Dendritic cell treated with granulocyte-macrophage colony-stimulating factor and Interleukin-4, amounts not matched to agents 40 ng/mL and 50 ng/mL, for 4 days (primary cell): ENCODE measurements around the gene STAB2.
"Not testable (repeated sequence)": the region's sequence is repeated elsewhere in the genome, so short reads cannot be mapped to it uniquely, and the experiment has no call there.

ENCODE experiments used
- H3K27ac Mint-ChIP-seq: one replicate; pipeline ENCODE4 v1.8.0; 2022; ENCODE audit warnings: mild to moderate bottlenecking, mixed read lengths
- H3K27me3 Mint-ChIP-seq: one replicate; pipeline ENCODE4 v1.8.0; 2022; ENCODE audit warnings: mild to moderate bottlenecking, mixed read lengths
- H3K36me3 Mint-ChIP-seq: one replicate; pipeline ENCODE4 v1.8.0; 2022; ENCODE audit warnings: low read depth, mixed read lengths
- H3K4me1 Mint-ChIP-seq: one replicate; pipeline ENCODE4 v1.8.0; 2022; ENCODE audit warnings: low read depth, mixed read lengths
- H3K4me3 Mint-ChIP-seq: one replicate; pipeline ENCODE4 v1.8.0; 2022; ENCODE audit warnings: mild to moderate bottlenecking, moderate library complexity, mixed read lengths
- H3K9me3 Mint-ChIP-seq: one replicate; pipeline ENCODE4 v1.8.0; 2022; ENCODE audit warnings: mixed read lengths
- intact Hi-C: fragments of 100-400 bp; cut with micrococcal nuclease; formaldehyde crosslinking; loops from one replicate; pipeline ENCODE4 v1.15.0; 2022

The STAB2 gene

GRCh38 chr12:103645202-103645601 is 58.1 kb downstream of the STAB2 start:
- intact Hi-C loops: no loop called here
- no peaks in the 10 kb centered on the region for H3K9me3 Mint-ChIP-seq
- peaks cover 10% of the 10 kb centered on the region for H3K27me3 Mint-ChIP-seq
- no peak overlapping the region for H3K27ac Mint-ChIP-seq
- H3K36me3 Mint-ChIP-seq: no peaks in the 10 kb centered on the region
- no peaks in the 10 kb centered on the region for H3K4me1 Mint-ChIP-seq
- no peak overlapping the region for H3K4me3 Mint-ChIP-seq

DNA sequence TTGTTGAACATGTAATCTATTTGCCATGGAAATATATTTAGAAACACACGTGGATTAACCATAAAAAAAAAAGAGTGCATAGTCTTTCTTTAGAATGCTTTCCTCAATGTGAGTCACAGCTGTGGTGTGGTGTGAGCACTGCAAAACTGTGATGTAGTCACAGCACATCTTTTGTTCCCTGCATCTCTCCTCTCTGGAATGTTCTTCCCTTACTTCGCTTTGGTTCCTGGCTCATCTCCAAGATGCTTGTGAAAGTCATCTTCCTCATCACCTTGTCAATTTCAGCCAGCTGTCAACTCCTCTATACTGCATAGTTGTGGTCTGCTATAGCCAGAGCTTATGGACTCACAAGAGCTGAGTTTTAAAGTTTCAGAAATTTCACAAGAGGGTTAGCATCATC is 60.2 kb downstream of the STAB2 start:
- Mint-ChIP-seq H3K9me3 (no peaks in the 10 kb centered on the region), H3K27ac (no peak overlapping the region), H3K4me1 (no peaks in the 10 kb centered on the region), H3K27me3 (peaks cover 13% of the 10 kb centered on the region), H3K36me3 (no peaks in the 10 kb centered on the region), H3K4me3 (no peak overlapping the region)
- intact Hi-C loops: no loop called here

GRCh38 chr12:103652808-103653207 is 65.7 kb downstream of the STAB2 start:
- intact Hi-C loops: no loop called here
- H3K9me3 Mint-ChIP-seq: peaks cover 8% of the 10 kb centered on the region
- H3K36me3 Mint-ChIP-seq: no peaks in the 10 kb centered on the region
- no peak overlapping the region for H3K27ac Mint-ChIP-seq
- H3K27me3 Mint-ChIP-seq: peaks cover 19% of the 10 kb centered on the region
- H3K4me3 Mint-ChIP-seq: no peak overlapping the region
- no peaks in the 10 kb centered on the region for H3K4me1 Mint-ChIP-seq

DNA sequence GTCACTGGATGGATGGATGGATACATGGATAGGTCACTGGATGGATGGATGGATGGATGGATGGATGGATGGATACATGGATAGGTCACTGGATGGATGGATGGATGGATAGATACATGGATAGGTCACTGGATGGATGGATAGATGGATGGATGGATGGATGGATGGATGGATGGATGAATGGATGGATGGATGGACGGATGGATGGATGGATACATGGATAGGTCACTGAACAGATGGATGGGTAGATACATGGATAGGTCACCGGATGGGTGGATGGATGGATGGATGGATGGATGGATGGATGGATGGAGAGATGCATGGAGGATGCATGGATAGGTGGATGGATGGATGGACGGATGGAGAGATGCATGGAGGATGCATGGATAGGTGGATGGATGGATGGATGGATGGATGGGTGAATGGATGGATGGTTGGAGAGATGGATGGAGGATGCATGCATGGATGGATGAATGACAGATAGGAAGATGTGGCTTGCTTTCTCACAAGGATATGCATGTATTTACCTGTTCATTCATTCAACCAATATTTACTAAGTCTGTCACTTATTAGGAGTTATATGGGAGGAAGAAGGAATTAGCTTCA is 66.6 kb downstream of the STAB2 start:
- intact Hi-C loops, H3K36me3 Mint-ChIP-seq, H3K9me3 Mint-ChIP-seq, H3K4me1 Mint-ChIP-seq, H3K4me3 Mint-ChIP-seq, H3K27ac Mint-ChIP-seq: not testable (repeated sequence)
- peaks cover 18% of the 10 kb centered on the region for H3K27me3 Mint-ChIP-seq

DNA sequence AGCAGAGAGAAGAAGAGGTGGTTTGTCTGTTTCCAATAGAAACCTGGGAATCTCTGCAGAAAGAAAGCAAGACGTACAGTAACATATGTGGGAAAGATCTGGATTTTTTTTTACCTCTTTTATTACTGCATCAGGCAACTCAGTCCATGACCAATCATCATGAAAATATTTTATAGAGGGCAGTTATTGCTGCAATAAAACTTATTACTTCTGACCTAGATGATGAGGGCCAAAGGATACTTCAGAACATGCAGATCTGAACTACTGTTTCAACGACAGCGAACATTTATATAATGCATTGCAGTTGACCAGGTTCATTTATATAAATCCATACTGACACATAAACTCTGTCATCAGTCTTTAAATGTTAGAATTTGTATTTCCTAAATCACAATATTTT is 67.7 kb downstream of the STAB2 start:
- Mint-ChIP-seq H3K4me3 (no peak overlapping the region), H3K36me3 (no peaks in the 10 kb centered on the region), H3K27me3 (peaks cover 20% of the 10 kb centered on the region), H3K9me3 (peaks cover 8% of the 10 kb centered on the region), H3K27ac (no peak overlapping the region), H3K4me1 (no peaks in the 10 kb centered on the region)
- intact Hi-C loops: no loop called here

GRCh38 chr12:103656291-103656690 is 69.2 kb downstream of the STAB2 start:
- intact Hi-C loops: no loop called here
- Mint-ChIP-seq H3K9me3 (peaks cover 8% of the 10 kb centered on the region), H3K27ac (no peak overlapping the region), H3K36me3 (no peaks in the 10 kb centered on the region), H3K27me3 (peaks cover 25% of the 10 kb centered on the region), H3K4me3 (no peak overlapping the region), H3K4me1 (no peaks in the 10 kb centered on the region)

DNA sequence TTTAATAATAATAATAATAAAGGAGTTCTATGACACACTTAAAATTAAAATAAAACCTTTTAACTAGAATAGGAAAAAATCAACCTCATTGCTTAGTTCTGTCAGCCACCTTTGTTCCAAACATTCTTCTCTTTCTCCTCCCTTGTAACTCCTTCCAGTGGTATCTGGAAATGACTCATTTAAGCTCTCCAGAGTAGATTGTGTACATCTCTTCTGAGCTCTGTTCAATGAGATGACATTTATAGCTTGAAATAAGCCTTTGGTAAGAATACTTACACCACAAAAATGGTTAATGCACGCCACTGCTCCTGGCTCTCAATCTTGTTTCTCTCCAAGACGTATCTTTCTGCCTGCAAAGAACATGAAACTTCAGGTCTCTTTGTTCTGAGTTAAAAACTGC is 70.3 kb downstream of the STAB2 start:
- peaks cover 29% of the 10 kb centered on the region for H3K27me3 Mint-ChIP-seq
- H3K9me3 Mint-ChIP-seq: peaks cover 8% of the 10 kb centered on the region
- no peak overlapping the region for H3K4me3 Mint-ChIP-seq
- H3K36me3 Mint-ChIP-seq: no peaks in the 10 kb centered on the region
- H3K27ac Mint-ChIP-seq: no peak overlapping the region
- intact Hi-C loops: no loop called here
- no peaks in the 10 kb centered on the region for H3K4me1 Mint-ChIP-seq

- Mint-ChIP-seq H3K4me3 (no peak overlapping the region), H3K36me3 (no peaks in the 10 kb centered on the region), H3K4me1 (no peaks in the 10 kb centered on the region), H3K9me3 (no peaks in the 10 kb centered on the region), H3K27me3 (peaks cover 29% of the 10 kb centered on the region), H3K27ac (no peak overlapping the region)
- intact Hi-C loops: no loop called here
These were observed 77.6 kb downstream of the STAB2 start for GRCh38 chr12:103664626-103665025.

- H3K36me3 Mint-ChIP-seq: no peaks in the 10 kb centered on the region
- no peaks in the 10 kb centered on the region for H3K4me1 Mint-ChIP-seq
- H3K9me3 Mint-ChIP-seq: no peaks in the 10 kb centered on the region
- H3K4me3 Mint-ChIP-seq: no peak overlapping the region
- intact Hi-C loops: no loop called here
- no peak overlapping the region for H3K27ac Mint-ChIP-seq
- H3K27me3 Mint-ChIP-seq: peaks cover 20% of the 10 kb centered on the region
These were observed 78.9 kb downstream of the STAB2 start for GRCh38 chr12:103665971-103666370.

DNA sequence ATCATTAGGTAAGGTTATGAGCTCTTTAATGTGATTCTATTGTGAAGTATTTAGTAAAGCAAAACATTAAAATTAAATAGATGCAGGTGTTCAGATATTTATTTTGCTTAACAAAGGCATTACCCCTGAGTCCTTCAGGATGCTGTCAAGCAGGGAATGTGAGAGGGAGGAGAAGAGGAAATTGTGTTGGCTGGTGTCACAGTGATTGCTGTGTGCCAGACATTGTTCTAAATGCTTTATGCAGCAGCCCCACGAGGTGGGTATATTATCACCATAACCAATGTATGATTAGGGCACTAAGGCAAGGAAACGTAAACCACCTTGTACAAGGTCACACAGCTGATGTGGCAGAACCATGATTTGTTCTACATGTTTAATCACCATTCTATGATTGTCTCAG is 80.1 kb downstream of the STAB2 start:
- intact Hi-C loops: no loop called here
- no peaks in the 10 kb centered on the region for H3K36me3 Mint-ChIP-seq
- peaks cover 16% of the 10 kb centered on the region for H3K27me3 Mint-ChIP-seq
- no peaks in the 10 kb centered on the region for H3K4me1 Mint-ChIP-seq
- H3K4me3 Mint-ChIP-seq: no peak overlapping the region
- H3K9me3 Mint-ChIP-seq: no peaks in the 10 kb centered on the region
- no peak overlapping the region for H3K27ac Mint-ChIP-seq

DNA sequence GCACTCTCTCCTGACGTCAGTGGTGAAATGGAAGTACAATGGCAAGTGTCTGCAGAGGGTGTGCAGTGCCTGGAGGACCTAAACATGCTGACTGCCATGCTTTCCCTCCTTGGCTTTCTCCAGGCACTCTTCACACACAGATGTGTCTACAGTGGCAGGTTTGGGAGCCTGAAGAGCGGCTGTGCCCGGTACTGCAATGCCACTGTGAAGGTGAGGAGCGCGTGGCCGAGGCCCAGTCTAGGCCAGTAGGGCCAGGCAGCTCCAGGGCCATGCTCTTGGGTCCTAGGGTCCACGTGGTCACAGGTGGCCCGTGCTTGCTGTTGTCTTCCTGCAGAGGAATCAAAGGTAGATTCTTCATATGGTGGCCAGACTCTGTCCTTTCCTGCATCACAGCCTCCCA is 81.4 kb downstream of the STAB2 start:
- Mint-ChIP-seq H3K4me3 (no peak overlapping the region), H3K4me1 (no peaks in the 10 kb centered on the region), H3K9me3 (no peaks in the 10 kb centered on the region), H3K36me3 (no peaks in the 10 kb centered on the region), H3K27me3 (peaks cover 11% of the 10 kb centered on the region), H3K27ac (no peak overlapping the region)
- intact Hi-C loops: no loop called here

DNA sequence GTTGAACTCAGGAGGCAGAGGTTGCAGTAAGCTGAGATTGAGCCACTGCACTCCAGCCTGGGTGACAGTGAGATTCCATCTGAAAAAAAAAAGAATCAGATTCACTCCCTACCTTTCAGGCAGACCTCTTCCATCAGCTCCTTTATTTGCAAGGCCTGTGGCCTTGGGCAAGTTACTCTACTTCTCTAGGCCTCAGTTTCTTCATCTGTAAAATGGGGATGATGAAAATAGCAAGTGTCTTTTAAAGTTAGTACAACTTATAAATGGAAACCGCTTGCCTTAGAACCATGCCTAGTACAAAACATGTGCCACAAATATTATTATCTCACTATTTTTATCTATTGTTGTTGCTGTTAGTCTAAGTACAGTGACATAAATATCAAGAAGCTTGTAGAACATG is 84.3 kb downstream of the STAB2 start:
- Mint-ChIP-seq H3K4me3 (no peak overlapping the region), H3K36me3 (no peaks in the 10 kb centered on the region)

DNA sequence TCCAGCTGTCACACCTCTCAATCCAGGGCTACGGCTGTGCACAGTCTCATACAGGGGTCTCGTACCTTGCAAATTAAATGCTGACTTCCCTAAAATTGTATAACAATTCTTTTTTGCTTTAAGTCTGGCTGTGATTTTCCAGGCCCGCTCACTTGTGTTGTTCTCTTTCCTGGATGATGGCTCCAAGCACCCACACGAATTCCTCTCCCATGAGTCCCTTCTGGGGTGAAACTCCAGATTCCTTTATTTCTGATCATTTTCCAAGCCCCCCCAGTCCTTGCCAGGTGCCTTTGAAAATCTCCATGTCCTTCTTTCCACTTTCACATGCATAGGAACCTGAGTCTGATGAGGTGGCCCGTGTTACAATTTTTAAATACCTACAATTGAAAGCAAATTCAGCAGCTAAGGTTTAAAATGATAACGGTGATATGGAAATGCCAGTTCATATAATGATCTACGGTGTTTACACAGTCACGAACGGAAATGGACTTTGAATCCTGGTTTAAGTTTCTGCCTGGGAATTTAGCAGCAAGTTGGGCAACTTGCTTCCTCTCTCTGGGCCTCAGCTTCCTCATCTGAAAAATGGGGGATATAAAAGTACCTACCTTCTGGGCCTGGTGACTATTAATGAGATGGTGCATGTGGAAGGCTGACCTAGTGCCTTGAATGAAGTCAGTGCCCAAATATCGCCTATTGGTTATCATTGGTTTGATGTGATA is 85.5 kb downstream of the STAB2 start:
- no peaks in the 10 kb centered on the region for H3K9me3 Mint-ChIP-seq
- no peak overlapping the region for H3K4me3 Mint-ChIP-seq
- no peak overlapping the region for H3K27ac Mint-ChIP-seq
- H3K27me3 Mint-ChIP-seq: peaks cover 8% of the 10 kb centered on the region
- no peaks in the 10 kb centered on the region for H3K36me3 Mint-ChIP-seq
- intact Hi-C loops: no loop called here
- no peaks in the 10 kb centered on the region for H3K4me1 Mint-ChIP-seq

More for the DNA sequence above, 84.3 kb downstream of the STAB2 start:
- peaks cover 8% of the 10 kb centered on the region for H3K27me3 Mint-ChIP-seq
- H3K27ac Mint-ChIP-seq: no peak overlapping the region
- H3K9me3 Mint-ChIP-seq: no peaks in the 10 kb centered on the region
- no peaks in the 10 kb centered on the region for H3K4me1 Mint-ChIP-seq
- intact Hi-C loops: no loop called here

DNA sequence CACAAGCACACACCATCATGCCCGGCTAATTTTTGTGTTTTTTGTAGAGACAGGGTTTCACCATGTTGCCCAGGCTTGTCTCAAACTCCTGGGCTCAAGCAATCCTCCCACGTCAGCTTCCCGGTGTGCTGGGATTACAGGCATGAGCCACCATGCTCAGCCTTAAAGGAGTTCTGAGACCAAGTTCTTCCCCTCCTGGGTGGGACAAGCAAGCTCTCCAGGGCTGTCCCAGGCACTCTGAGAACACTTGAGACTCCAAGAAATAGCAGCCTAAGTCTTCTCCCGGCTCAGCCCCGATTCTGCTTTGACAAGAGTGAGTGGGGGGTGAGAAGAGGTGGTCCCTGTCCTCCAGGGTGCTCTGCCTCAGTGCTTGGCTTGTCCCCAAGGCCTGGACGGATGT is 86.4 kb downstream of the STAB2 start:
- H3K9me3 Mint-ChIP-seq: no peaks in the 10 kb centered on the region
- no peak overlapping the region for H3K4me3 Mint-ChIP-seq
- H3K36me3 Mint-ChIP-seq: no peaks in the 10 kb centered on the region
- no peaks in the 10 kb centered on the region for H3K4me1 Mint-ChIP-seq
- intact Hi-C loops: no loop called here
- H3K27ac Mint-ChIP-seq: no peak overlapping the region
- H3K27me3 Mint-ChIP-seq: peaks cover 10% of the 10 kb centered on the region

DNA sequence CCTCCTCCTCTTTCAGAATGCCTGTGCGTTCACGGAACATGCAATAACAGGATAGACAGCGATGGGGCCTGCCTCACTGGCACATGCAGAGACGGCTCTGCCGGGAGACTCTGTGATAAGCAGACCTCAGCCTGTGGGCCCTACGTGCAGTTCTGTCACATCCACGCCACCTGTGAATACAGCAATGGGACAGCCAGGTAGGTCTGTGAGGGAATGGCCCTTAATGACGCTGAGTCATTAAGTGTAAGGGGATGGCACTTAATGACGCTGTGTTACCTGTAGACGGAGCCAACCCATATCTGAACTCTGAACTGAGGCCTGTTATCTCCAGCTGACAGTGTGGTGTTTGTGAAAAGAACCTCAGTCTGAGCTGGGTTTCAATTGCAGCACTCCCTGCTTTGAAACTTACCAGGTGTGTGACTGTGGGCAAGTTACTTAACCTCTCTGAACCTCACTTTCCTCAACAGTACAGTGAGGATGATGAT is 86.9 kb downstream of the STAB2 start:
- peaks cover 10% of the 10 kb centered on the region for H3K27me3 Mint-ChIP-seq
- H3K9me3 Mint-ChIP-seq: no peaks in the 10 kb centered on the region
- H3K4me3 Mint-ChIP-seq: no peak overlapping the region
- intact Hi-C loops: no loop called here
- H3K4me1 Mint-ChIP-seq: no peaks in the 10 kb centered on the region
- H3K27ac Mint-ChIP-seq: no peak overlapping the region
- H3K36me3 Mint-ChIP-seq: no peaks in the 10 kb centered on the region
